GM21576 (cell line): Measurements from ENCODE around the gene RAET1L.
A peak's percentile ranks its signal among the peaks of the same experiment; 100 is the strongest.
"Not testable (repeated sequence)": the region's sequence is repeated elsewhere in the genome, so short reads cannot be mapped to it uniquely, and the experiment has no call there.

Experiments used
- ATAC-seq: cut with Tn5 transposase; IDR thresholded peaks from one replicate; pipeline ENCODE4 v1.9.1; 2021; ENCODE audit warnings: mild to moderate bottlenecking, moderate library complexity; ENCODE audit not compliant: unreplicated experiment

The RAET1L gene

GRCh38 chr6:150018846-150019580, 6.3 kb downstream of the RAET1L start:
- ATAC-seq, result no peak

- ATAC-seq, result not testable (repeated sequence)
Measured at GRCh38 chr6:150017186-150017521, 8.2 kb downstream of the RAET1L start.

DNA sequence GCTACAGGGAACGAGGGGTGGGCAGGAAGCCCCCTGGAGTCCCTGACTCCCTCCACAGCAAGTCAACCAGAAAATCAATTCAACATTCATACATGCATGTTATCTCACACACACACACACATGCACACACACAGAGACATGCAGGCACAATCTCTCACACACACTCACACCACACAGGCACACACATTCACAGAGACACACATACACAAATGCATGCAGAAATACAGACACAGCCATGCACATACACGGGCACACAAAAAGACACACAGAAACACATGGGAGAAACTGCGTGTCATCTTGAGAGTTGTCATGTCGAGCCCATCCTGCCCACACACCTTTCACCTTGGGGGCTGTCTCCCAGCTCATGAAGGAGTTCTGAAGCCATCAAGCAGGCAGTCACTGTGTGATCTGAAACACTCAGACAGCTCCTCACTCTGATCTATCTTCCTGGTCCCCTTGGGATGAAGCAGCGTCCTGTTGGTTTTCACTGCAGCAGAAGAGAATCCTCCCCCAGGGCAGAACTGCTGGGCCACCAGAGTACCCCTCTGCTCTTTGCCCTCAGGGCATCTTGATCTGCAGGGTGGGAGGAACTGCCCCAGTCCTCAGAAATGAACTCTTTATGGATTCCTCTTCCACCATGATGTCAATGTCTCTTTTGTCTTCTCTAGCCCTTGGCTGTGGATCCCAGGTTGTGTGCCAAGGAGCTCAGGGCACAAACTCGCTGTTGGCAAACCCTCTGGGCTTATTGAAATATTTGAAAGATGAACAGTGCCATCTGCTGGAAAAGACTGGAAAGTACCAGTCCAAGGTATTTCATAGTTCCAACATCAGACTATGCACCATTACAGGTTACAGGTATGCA, 8.8 kb downstream of the RAET1L start:
- no peak for ATAC-seq

DNA sequence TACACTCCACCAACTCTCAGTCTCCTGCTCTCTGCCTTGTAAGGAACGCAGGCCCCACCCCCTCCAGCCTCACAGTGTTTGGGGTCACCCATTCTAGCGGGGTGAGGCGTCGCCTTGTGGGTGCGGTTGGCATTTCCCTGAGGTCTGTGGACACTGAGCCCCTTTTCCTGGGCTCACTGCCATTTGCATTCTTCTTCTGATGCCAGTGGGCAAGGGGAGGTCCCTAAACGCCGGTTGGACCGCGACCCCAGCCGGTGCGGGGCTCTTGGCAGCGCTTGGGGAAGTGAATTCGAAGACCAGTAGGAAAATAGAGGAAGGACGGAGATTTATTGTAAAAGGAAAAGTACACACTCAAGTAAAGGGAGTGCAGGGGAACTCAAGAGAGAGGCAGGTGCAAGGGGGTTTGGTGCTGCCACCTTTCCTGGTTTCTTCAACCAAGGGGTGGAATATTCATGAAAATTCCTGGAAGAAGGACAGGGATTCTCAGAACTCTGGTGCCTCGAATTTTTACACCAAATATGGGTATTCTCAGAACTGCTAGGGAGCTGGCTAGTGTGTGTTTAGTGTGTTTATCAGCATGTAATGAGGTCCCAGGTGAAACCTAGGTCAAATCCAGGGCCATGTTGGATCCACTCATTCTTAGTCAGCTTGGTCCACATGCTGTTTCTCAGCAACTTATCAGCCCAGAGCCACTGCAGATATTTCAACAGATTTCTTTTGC, 9.9 kb downstream of the RAET1L start:
- ATAC-seq, result not testable (repeated sequence)

- not testable (repeated sequence) for ATAC-seq
Measured at GRCh38 chr6:150014623-150015280, 10.6 kb downstream of the RAET1L start.

DNA sequence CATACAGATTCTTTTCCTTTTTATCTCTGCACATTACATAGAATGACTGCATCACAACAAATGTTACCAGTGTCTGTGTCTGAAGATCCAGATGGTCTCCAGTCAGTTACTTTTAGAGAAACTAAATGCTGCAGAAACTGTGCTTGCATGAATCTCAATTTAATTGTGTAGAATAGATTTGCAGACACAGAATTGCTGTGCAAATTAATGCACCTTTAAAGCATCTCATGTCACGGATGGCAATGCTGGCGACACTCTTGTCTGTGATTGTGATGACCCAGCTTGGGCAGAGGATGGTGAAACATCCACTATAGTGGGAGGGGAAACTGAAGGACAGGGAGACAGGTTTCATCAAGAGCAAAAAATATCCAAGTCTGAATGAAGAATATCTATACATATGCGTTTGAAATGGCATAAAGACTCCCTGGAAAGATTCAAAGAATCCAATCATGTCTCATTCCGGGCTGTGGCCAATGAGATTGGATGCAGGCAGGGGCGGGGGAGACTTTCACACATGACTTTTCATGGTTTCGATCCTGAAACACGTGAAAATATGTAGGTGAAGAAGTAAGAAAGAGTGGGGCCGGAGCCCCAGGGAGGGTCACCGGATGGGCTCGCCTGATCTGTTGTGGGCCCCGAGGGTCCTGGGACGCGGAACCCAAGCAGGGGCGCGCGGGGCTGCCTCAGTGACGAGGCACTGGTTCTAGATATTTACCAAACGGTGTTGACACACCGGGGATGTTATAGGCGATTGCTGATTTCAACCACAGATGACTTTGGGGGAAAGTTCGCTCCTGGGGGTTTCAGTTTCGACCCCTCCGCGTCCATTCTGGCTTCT, 11.3 kb downstream of the RAET1L start:
- not testable (repeated sequence) for ATAC-seq

DNA sequence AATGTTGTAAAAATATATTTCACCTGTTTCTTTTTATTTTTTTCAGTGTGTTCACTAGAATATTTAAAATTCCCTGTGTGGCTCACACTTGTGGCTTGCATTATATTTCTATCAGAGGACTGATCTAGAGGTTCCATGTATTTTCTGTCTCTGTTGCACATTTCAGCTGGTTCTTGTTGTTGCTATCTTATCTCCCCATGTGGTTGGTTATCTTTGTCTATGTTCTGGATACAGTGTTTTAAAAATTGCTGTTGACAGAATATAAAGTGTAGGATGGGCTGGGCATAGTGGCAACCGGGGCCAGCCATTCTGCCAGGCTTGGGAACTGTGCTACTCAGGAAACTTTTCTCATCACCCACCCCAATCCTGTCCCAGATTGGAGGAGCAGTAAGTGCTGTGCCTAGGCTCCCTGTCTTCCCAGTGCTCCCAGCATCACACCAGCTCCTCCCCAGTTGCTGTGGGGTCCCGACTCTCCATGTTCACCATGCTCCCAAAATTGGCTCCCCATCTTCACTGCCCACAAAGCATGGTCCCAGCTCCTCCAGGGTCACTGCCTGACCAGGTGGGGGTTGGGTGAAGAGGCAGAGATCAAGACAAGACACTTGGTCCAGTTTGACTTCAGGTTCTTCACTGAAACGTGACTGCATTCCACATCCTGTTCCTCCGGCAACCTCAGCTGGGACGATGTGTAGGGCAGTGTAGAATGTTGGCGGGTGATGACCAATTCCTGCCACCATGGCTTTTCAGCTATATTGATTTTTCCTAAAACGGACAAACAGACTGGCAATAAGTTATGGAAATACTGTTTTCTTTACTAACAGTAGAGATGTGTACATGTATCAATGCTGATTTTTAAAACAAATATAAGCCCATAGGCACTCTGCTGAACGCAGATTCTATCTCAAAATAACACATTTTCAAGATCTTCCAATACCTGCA, 12.2 kb downstream of the RAET1L start:
- not testable (repeated sequence) for ATAC-seq

DNA sequence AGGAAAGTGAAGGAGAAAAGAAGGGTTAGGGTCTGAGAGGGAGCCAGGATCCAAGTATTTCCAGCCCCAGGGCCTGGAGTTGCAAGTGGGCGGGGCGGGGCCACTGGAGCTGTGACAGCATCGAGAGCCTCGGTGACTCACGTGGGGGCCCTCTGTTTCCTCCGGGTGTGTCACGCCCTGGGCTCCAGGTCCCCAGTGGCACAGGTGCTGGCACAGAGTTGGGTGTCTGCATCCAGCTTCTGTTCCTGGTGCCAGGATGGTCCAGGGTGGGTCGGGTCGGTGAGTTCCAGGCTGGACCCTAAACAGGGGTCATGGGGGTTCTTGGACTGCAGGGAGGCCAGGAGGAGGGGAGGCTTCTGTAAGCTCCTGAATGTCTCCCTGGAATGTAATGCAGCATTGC, 16.7 kb downstream of the RAET1L start:
- ATAC-seq, result no peak

DNA sequence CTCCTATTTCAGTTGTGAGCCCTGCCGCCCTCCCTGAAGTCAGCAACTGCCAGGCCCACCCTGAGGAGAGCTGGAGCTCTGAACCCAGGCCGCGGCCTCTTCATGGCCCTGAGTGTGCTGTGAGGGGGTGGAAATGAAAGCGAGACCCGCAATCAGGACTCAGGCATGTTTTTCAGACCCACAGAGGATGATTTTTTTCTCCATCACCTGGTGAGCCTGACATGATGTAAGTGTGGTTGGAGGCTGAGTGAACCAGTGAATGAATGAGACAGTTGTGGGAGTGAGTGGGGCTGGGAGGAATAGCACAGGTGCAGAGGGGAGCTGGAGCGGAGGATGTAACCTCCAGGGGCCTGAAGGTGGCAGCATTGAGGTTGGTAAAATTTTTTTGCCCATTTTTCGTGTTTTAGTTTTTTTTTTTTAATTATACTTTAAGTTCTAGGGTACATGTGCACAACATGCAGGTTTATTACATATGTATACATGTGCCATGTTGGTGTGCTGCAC, 18.3 kb downstream of the RAET1L start:
- ATAC-seq, result no peak

GRCh38 chr6:150005761-150006651, 19.3 kb downstream of the RAET1L start:
- no peak for ATAC-seq

- peak; percentile 69 for ATAC-seq
Measured at GRCh38 chr6:150004783-150005717, 20.3 kb downstream of the RAET1L start.

- ATAC-seq, result peak; percentile 23
Measured at GRCh38 chr6:150004101-150004782, 21.1 kb downstream of the RAET1L start.

- not testable (repeated sequence) for ATAC-seq
Measured at GRCh38 chr6:150003599-150003998, 21.7 kb downstream of the RAET1L start.

- ATAC-seq, result no peak
Measured at GRCh38 chr6:150002710-150003109, 22.6 kb downstream of the RAET1L start.

- ATAC-seq, result no peak
Measured at GRCh38 chr6:150001295-150002008, 23.9 kb downstream of the RAET1L start.
